ENCODE measurements around the gene TUBA3E. TPM values are rescaled to one million over a fixed set of nuclear protein-coding genes. Genes with fewer than 3 reads are reported as not detected.
"Not testable (repeated sequence)": the region's sequence is repeated elsewhere in the genome, so short reads cannot be mapped to it uniquely, and the experiment has no call there.

TUBA3E gene
- total and polyA plus RNA-seq, 9 of the 15 experiments (the other 6 are each of a cell fraction or from before 2014, with no cell fraction given), result 0.09 to 0.30 (median 0.13) TPM; not detected in 3

DNA sequence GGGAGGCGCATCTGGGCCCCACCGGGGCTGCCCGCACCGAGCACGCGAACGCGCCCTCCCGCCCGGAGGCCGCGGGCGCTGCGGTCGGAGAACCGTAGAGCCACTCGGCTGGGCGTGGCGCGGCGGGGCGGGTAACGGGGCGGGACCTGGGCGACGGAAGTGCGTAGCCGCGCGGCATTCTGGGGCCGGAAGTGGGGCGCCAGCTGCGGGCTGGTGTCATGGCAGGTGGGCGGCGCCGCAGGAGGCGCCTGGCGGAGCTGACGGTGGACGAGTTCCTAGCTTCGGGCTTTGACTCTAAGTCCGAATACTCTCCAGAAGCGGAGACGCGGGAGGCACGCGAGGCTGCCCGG is 30.9 kb upstream of the TUBA3E start:
- FAIRE-seq; H3K79me2 ChIP-seq (ENCODE audit: control insufficient read depth, insufficient read depth, low read length); CTCF ChIA-PET (ENCODE audit: low intra/inter-chr PET ratio); H3K27ac ChIP-seq (ENCODE audit: extremely low read depth, low read depth, low read length); H3K27me3 ChIP-seq (ENCODE audit: control insufficient read depth in 2 of 2, insufficient read depth in 2 of 2, low read length in 2 of 2); in situ Hi-C loops (cut with MboI); H3K9me3 ChIP-seq (replicated peaks; ENCODE audit: control insufficient read depth, insufficient read depth, low read depth, low read length); intact Hi-C loops (cut with micrococcal nuclease); BruUV-seq (replicated peaks); H3K36me3 ChIP-seq (ENCODE audit: control insufficient read depth, insufficient read depth, low read length); POLR2A ChIA-PET; H4K20me1 ChIP-seq (replicated peaks; ENCODE audit: control insufficient read depth, insufficient read depth, low read length); H3K9me1 ChIP-seq (ENCODE audit: control insufficient read depth, insufficient read depth, low read length): not testable (repeated sequence)
- peak; percentile 99 for ATAC-seq
- peak overlapping the region; percentile 65 for H3K4me3 ChIP-seq
- peaks cover 0 to 35% of the 10 kb centered on the region in 2 experiments; a peak in 2 of 5 replicates for H3K4me1 ChIP-seq (replicated peaks in 1 of 2; ENCODE audit: control insufficient read depth in 2 of 2, insufficient read depth in 2 of 2, low read length in 2 of 2)
- H3K9ac ChIP-seq (ENCODE audit: insufficient read depth in 1 of 2, low read depth in 2 of 2, low read length in 2 of 2), result peak overlapping the region; percentile 56 to 87; a peak in 3 of 4 replicates
- DNase-seq (ENCODE audit: extremely low read depth in 1 of 4, low spot score in 3 of 4), result peak; percentile 84 to 91 (median 84)
- peak overlapping the region; percentile 70; the same call in 1 of the 2 replicates for H2AFZ ChIP-seq (ENCODE audit: low read depth, low read length)
- 0% methylated on average over 10 of the region's 48 CpGs for WGBS (ENCODE audit: insufficient coverage, low coverage, missing lambda C conversion rate)
- peak overlapping the region; percentile 78; the same call in 1 of the 2 replicates for H3K4me2 ChIP-seq (ENCODE audit: insufficient read depth, low read length)
- TF ChIP-seq ZBTB7A (IDR thresholded peaks at IDR 0.05; ENCODE audit: borderline replicate concordance, control insufficient read depth, low read depth, low read length) (peak; percentile 28; the same call in 1 of the 2 replicates), GABPA (tag; conservative IDR thresholded peaks at IDR 0.05; ENCODE audit: low read depth) (peak; percentile 92), CREB1 (IDR thresholded peaks at IDR 0.05) (peak; percentile 68), CREB1 (CRISPR knock-in tag; IDR thresholded peaks at IDR 0.05) (peak; percentile 64; the same call in 1 of the 2 replicates), POLR2A (conservative IDR thresholded peaks at IDR 0.05) (0 out of 2 replicates have a peak, but pooled peaks have one; percentile 45), MAZ (CRISPR knock-in tag; conservative IDR thresholded peaks at IDR 0.05 in 1 of 2, IDR thresholded peaks at IDR 0.05 in 1 of 2) (peak in 1 of 2 experiments; percentile 47; a peak in 2 of 4 replicates), GABPB1 (CRISPR knock-in tag; IDR thresholded peaks at IDR 0.05) (peak; percentile 91), ZNF143 (CRISPR knock-in tag; IDR thresholded peaks at IDR 0.05) (peak; percentile 65), L3MBTL2 (IDR thresholded peaks at IDR 0.05) (peak; percentile 53; the same call in 1 of the 2 replicates), RBFOX2 (IDR thresholded peaks at IDR 0.05; ENCODE audit: low read depth, low read length) (peak; percentile 63; the same call in 1 of the 2 replicates), ETV5 (CRISPR knock-in tag; IDR thresholded peaks at IDR 0.05; ENCODE audit: low read depth) (peak; percentile 83), SIN3B (IDR thresholded peaks at IDR 0.05; ENCODE audit: low read depth) (peak; percentile 67; the same call in 1 of the 2 replicates), PHF20 (IDR thresholded peaks at IDR 0.05; ENCODE audit: partially characterized antibody) (peak; percentile 27), CXXC5 (CRISPR knock-in tag; IDR thresholded peaks at IDR 0.05) (peak; percentile 70), C11orf30 (IDR thresholded peaks at IDR 0.05; ENCODE audit: low read depth) (peak; percentile 67), SP1 (CRISPR knock-in tag; IDR thresholded peaks at IDR 0.05) (peak; percentile 44; the same call in 1 of the 2 replicates)
- TF ChIP-seq, protein P1, sequence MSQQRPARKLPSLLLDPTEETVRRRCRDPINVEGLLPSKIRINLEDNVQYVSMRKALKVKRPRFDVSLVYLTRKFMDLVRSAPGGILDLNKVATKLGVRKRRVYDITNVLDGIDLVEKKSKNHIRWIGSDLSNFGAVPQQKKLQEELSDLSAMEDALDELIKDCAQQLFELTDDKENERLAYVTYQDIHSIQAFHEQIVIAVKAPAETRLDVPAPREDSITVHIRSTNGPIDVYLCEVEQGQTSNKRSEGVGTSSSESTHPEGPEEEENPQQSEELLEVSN (IDR thresholded peaks at IDR 0.05; ENCODE audit: borderline replicate concordance in 1 of 2, extremely low read depth in 1 of 2, insufficient read depth in 1 of 2, insufficient read length in 1 of 2, low read depth in 1 of 2, low read length in 1 of 2, poor library complexity in 1 of 2, severe bottlenecking in 1 of 2), result peak in 1 of 2 experiments; percentile 80
- TF ChIP-seq, protein P2, sequence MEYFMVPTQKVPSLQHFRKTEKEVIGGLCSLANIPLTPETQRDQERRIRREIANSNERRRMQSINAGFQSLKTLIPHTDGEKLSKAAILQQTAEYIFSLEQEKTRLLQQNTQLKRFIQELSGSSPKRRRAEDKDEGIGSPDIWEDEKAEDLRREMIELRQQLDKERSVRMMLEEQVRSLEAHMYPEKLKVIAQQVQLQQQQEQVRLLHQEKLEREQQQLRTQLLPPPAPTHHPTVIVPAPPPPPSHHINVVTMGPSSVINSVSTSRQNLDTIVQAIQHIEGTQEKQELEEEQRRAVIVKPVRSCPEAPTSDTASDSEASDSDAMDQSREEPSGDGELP (CRISPR knock-in tag; IDR thresholded peaks at IDR 0.05; ENCODE audit: borderline replicate concordance), result peak; percentile 97

All from K562 (cell line).